Mucosa of descending colon (tissue), 3 donors: Measurements from ENCODE around the gene NEFH. TPM values are rescaled to one million over a fixed set of nuclear protein-coding genes. Genes with fewer than 3 reads are reported as not detected.
"Not testable (repeated sequence)": the region's sequence is repeated elsewhere in the genome, so short reads cannot be mapped to it uniquely, and the experiment has no call there.

ENCODE experiments used
- ATAC-seq: fragments of 200-7000 bp; cut with Tn5 transposase; one replicate; pipeline ENCODE4 v1.9.1; 2020; ENCODE audit warnings: mild to moderate bottlenecking, moderate library complexity
- DNase-seq, 3 donors: peaks; one replicate each; pipeline ENCODE4 v3.0.0-alpha.2; 2020
- H3K36me3 ChIP-seq: fragments of 200-600 bp; one replicate; pipeline ENCODE4 v1.8.0; 2021; ENCODE audit warnings: low read depth, mild to moderate bottlenecking
- H3K4me1 ChIP-seq: fragments of 200-600 bp; one replicate; pipeline ENCODE4 v1.8.0; 2021; ENCODE audit warnings: low read depth, mild to moderate bottlenecking
- H3K4me3 ChIP-seq: fragments of 200-600 bp; one replicate; pipeline ENCODE4 v1.8.0; 2021; ENCODE audit warnings: mild to moderate bottlenecking
- H3K9me3 ChIP-seq: fragments of 200-600 bp; one replicate; pipeline ENCODE4 v1.8.0; 2021; ENCODE audit warnings: mild to moderate bottlenecking
- intact Hi-C, 2 donors: fragments of 100-400 bp; cut with DNase I in 1 of 2; cut with micrococcal nuclease in 1 of 2; formaldehyde crosslinking; loops; one replicate each; pipeline versions ENCODE4 v1.11.0 to v1.11.1; 2022; cut with DNase I, micrococcal nuclease
- total RNA-seq, 3 donors: library from RNA; stranded (reverse); fragmentation: NEBNext Ultra II Directional in 2 of 3; extraction: Animal tissue kit (Norgen Biotek cat#: 25700) in 2 of 3; gene quantifications; one replicate each; pipeline versions ENCODE4 v1.2.1 to v1.2.4, GENCODE V29; 2021 to 2023
- TF ChIP-seq, protein P1 (sequence below): fragments of 200-600 bp; IDR thresholded peaks from one replicate; pipeline ENCODE4 v1.8.0; 2022; ENCODE audit warnings: antibody characterized with exemption, mild to moderate bottlenecking
- donor health status: DM: no; HTN: no; CAD: no; lungs with moderate emphysema.
- donor health status: DM: no; HTN: no; CAD: no.
- donor health status: DM: no; HTN: yes; CAD: no.

NEFH gene
- total RNA-seq, 3 donors from 2014 or later, result 0.19 to 2.3 (median 0.23) TPM

DNA sequence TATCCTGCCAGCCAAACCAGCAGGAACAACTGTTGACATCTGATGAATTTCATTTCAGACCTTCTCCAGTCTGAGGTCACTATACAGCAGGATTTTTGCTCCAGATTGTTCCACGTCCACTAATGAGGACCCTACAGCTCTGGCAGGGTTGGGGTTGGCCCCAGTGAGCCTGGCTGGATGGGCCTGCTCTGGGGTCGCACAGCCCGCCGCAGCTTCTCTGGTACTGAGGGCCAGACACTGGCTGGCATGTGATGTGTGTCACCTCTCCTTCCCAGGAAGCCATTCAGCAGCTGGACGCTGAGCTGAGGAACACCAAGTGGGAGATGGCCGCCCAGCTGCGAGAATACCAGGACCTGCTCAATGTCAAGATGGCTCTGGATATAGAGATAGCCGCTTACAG lies 5.4 kb downstream of the NEFH start:
- Histone ChIP-seq H3K9me3 (no peaks in the 10 kb centered on the region), H3K36me3 (no peaks in the 10 kb centered on the region), H3K4me3 (no peak overlapping the region), H3K4me1 (peaks cover under 1% of the 10 kb centered on the region)
- DNase-seq (no peak), ATAC-seq (no peak)
- intact Hi-C loops, result no loop called here
- TF ChIP-seq, protein P1, sequence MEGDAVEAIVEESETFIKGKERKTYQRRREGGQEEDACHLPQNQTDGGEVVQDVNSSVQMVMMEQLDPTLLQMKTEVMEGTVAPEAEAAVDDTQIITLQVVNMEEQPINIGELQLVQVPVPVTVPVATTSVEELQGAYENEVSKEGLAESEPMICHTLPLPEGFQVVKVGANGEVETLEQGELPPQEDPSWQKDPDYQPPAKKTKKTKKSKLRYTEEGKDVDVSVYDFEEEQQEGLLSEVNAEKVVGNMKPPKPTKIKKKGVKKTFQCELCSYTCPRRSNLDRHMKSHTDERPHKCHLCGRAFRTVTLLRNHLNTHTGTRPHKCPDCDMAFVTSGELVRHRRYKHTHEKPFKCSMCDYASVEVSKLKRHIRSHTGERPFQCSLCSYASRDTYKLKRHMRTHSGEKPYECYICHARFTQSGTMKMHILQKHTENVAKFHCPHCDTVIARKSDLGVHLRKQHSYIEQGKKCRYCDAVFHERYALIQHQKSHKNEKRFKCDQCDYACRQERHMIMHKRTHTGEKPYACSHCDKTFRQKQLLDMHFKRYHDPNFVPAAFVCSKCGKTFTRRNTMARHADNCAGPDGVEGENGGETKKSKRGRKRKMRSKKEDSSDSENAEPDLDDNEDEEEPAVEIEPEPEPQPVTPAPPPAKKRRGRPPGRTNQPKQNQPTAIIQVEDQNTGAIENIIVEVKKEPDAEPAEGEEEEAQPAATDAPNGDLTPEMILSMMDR, result no peak

DNA sequence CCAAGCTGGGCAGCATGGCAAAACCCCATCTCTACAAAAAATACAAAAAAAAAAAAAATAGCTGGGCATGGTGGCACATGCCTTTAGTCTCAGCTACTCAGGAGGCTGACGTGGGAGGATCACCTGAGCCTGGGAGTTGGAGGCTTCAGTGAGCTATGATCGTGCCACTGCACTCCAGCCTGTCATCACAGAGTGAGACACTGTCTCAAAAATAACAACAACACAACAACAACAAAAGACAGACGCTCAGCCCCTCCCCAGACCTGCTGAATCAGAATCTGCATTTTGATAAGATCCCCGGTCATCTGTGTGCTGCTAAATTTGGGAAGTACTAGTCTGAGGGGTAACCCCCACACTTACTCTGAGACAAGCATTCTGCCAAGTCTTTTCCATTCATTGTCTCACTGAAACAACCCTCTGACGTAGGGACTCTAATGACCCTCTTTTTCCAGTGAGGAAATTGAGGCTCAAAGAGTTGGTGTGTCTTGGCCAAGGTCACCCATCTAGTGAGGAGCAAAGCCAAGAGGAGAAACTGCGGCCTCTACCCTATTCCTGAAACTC lies 7.5 kb downstream of the NEFH start:
- TF ChIP-seq, protein P1, result no peak
- intact Hi-C loops, result no loop called here
- H3K4me3 ChIP-seq, result no peak overlapping the region
- DNase-seq (no peak), ATAC-seq (no peak)
- H3K36me3 ChIP-seq, result no peaks in the 10 kb centered on the region
- H3K9me3 ChIP-seq, result no peaks in the 10 kb centered on the region
- no peaks in the 10 kb centered on the region for H3K4me1 ChIP-seq

DNA sequence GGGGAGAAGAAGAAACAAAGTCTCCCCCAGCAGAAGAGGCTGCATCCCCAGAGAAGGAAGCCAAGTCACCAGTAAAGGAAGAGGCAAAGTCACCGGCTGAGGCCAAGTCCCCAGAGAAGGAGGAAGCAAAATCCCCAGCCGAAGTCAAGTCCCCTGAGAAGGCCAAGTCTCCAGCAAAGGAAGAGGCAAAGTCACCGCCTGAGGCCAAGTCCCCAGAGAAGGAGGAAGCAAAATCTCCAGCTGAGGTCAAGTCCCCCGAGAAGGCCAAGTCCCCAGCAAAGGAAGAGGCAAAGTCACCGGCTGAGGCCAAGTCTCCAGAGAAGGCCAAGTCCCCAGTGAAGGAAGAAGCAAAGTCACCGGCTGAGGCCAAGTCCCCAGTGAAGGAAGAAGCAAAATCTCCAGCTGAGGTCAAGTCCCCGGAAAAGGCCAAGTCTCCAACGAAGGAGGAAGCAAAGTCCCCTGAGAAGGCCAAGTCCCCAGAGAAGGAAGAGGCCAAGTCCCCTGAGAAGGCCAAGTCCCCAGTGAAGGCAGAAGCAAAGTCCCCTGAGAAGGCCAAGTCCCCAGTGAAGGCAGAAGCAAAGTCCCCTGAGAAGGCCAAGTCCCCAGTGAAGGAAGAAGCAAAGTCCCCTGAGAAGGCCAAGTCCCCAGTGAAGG lies 9.2 kb downstream of the NEFH start:
- H3K4me3 ChIP-seq, H3K9me3 ChIP-seq, DNase-seq, H3K36me3 ChIP-seq, intact Hi-C loops, ATAC-seq, H3K4me1 ChIP-seq: not testable (repeated sequence)

DNA sequence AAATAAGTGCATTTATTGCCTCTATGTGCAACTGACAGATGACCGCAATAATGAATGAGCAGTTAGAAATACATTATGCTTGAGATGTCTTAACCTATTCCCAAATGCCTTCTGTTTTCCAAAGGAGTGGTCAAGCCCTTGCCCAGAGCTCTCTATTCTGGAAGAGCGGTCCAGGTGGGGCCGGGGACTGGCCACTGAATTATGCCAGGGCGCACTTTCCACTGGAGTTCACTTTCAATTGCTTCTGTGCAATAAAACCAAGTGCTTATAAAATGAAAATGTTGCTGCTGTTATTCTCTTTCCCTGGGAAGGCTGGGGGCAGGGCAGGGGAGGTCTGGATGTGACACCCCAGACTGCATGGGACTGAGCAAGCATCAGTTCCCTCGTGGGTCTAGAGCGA lies 11.0 kb downstream of the NEFH start:
- intact Hi-C loops, result no loop called here
- TF ChIP-seq, protein P1, result no peak
- Histone ChIP-seq H3K4me3 (no peak overlapping the region), H3K36me3 (no peaks in the 10 kb centered on the region), H3K9me3 (peaks cover 3% of the 10 kb centered on the region), H3K4me1 (no peaks in the 10 kb centered on the region)
- ATAC-seq (peak; percentile 50), DNase-seq (no peak)

DNA sequence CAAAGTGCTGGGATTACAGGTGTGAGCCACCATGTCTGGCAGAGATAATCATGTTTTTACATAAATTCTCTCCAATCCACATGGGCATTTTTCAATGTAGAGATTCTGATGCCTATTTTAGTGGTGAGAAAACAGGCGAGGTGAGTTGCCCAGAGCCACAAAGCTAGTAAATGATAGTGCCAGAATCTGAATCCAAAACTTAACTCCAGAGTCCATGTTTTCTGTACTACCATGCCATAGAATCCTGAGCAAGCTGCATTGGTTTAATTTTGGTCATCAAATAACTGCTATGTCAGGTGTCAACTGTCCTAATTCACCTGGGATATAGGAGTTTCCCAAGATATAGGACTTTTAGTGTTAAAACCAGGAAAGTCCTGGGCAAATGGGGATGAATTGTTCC lies 13.6 kb downstream of the NEFH start:
- DNase-seq, result no peak
- Histone ChIP-seq H3K9me3 (peaks cover 3% of the 10 kb centered on the region), H3K4me1 (no peaks in the 10 kb centered on the region), H3K4me3 (no peak overlapping the region), H3K36me3 (no peaks in the 10 kb centered on the region)
- TF ChIP-seq, protein P1, result no peak
- ATAC-seq, result no peak
- intact Hi-C loops, result no loop called here

DNA sequence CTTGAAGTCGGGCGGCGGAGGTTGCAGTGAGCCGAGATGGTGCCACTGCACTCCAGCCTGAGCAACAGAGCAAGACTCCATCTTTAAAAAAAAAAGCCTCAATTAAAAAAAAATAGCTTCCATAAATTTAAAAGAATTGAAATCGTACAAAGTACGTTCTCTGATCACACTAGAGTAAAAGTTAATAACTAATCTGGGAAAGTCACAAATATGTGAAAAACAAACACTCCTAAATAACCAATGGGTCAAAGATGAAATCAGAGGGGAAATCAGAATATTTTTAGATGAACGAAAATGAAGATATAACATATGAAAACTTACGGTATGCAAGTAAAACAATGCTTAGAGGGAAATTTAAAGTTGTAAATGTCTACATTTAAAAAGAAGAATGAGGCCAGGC lies 19.8 kb downstream of the NEFH start:
- no peak overlapping the region for H3K4me3 ChIP-seq
- H3K4me1 ChIP-seq, result no peaks in the 10 kb centered on the region
- no peaks in the 10 kb centered on the region for H3K36me3 ChIP-seq
- no peaks in the 10 kb centered on the region for H3K9me3 ChIP-seq
- ATAC-seq (no peak), DNase-seq (no peak)
- intact Hi-C loops, result no loop called here
- TF ChIP-seq, protein P1, result no peak
